HG02884 (cell line): ENCODE data around the gene SHC2.

Experiments used
- ATAC-seq: cut with Tn5 transposase; IDR thresholded peaks from one replicate; pipeline ENCODE4 v1.9.1; 2021; ENCODE audit warnings: mild to moderate bottlenecking, moderate library complexity; ENCODE audit not compliant: unreplicated experiment

Gene SHC2

DNA sequence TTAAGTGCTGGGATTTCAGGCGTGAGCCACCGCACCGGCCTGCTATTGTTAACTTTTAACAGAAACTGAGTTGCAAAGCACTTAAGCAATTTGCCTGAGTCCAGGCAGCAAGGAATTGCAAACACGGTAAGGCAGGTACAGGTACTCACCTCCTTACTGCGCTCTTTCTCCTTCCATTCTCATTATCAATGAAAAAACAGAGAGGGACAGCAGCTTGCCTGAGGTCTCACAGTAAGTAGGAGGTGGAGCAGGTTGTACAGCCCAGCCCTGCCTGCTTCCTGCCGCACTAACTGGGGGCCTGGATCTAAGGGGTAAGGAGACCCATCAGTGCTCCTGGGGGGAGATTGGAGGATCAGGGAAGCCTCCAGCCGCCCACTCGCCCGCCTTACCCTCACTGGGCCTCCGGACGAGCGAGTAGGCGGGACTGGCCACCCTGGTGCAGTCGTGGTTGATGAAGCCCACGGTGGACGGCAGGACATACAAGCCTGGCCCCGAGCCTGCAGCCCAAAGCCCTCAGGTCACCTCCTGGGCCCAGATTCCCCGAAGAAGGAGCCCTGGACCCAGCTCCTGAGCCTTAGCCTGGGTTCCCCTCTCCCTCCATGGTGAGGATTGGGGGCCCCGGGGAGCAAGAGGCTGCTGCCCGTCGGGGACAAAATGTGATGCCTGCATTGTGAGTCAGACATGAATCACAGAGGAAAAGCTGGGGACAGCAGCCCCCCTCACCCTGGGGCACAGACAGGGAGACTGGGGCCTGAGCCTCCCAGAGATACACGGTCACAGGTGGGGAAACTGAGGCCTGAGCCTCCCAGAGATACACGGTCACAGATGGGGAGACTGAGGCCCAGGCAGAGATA, 11.4 kb upstream of the SHC2 start:
- ATAC-seq, result no peak

DNA sequence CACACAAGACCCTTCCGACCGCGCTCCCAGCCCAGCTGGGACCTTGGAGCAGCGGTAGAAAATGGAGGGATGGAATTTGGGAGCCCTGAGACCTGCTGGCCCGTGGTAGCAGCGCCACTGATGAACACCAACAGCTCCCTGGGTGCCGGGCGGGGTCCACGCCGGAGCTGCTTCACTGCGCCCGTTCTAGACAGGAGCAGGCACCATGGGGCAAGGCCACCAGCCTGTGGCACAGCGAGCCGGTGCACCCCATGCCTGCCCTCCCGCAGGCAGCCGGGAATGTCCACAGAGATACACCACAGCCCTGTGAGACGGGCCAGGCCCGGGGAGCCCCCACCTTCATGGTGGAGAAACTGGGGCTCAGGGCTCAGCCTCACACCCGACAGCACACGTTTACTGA, 9.9 kb upstream of the SHC2 start:
- ATAC-seq, result no peak

DNA sequence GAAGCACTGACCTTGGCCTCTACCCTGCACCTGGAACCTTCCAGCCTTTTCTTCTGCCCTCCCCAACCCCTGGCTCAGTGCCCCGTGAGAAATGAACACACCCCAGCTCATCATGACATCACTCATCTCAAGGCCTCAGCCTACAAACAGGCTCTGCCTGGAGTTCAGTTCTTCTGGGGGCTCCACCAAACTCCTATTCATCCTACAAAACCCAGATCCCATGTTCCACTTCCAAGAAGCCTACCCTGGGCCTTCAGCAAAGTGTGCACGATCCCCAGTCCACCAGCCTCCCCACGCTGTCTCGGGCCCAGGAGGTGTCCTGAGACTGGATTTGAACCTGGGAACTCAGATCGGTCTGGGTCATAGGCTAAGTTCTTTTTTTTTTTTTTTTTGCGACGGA, 9.0 kb upstream of the SHC2 start:
- no peak for ATAC-seq

DNA sequence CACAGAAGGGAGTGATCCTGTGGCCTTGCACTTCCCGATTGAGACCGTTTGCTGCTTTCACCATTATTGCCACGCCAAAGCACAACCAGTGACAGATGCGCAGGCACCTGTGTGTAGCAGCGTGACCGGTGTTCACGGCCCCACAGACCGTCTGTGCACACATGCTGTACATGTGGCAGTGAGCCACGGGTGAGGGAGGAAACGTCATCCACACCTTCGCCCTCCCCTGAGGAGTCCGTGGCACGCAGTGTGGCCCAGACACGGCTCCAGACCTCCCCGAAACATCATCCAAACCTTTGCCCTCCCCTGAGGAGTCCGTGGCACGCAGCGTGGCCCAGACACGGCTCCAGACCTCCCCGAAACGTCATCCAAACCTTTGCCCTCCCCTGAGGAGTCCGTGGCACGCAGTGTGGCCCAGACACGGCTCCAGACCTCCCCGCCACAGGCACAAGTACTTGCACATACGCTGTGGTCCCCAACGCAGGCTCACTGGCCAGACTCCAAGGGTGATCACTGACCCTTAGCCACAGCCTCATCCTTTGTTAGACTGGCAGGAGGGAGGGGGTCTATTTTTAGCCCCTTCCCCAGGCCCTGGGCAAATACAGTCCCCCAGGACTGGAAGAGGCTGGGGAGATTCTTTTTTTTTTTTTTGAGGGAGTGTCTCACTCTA, 7.9 kb upstream of the SHC2 start:
- ATAC-seq, result no peak

DNA sequence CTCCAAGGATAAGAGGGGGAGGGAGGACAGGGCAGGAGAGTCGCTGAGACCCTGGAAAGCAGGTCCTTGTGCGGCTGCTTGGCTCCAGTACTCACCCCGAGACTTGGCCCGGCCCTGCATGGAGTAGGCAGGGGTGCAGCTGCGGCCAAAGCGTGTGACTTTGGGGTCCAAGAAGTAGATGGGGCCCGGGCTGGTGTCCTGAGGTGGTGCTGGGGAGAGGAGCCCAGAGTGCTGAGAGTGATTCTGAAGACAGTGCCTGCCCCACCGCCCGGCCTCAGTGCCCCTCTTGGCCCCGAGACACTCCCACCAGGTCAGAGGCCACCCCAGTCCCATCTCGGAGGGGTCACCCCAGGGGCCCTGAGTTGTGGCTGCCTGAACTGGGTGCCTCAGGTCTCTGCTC, 6.7 kb upstream of the SHC2 start:
- no peak for ATAC-seq

DNA sequence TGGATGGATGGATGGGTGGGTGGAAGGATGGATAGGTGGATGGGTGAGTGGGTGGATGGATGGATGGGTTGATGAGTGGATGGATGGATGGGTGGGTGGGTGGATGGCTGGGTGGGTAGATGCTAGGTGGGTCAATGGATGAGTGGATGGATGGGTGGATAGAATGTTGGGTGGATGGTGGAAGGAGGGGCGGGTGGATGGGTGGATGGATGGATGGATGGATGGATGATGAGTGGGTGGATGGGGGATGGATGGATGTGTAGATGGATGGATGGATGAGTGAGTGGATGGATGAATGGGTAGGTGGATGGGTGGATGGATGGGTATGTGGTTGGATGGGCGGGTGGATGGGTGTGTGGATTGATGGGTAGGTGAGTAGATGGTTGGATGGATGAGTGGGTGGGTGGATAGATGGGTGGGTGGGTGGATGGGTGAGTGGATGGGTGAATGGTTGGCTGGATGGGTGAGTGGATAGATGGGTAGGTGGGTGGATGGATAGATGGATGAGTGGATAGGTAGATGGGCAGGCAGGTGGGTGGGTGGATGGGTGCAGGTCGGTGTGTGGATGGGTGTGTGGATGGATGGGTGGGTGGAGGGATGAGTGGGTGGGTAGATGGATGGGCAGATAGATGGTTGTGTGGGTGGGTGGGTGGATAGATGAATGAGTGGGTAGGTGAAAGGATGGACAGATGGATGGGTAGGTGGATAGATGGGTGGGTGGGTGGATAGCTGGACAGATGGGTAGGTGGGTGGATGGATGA, 4.4 kb upstream of the SHC2 start:
- no peak for ATAC-seq

DNA sequence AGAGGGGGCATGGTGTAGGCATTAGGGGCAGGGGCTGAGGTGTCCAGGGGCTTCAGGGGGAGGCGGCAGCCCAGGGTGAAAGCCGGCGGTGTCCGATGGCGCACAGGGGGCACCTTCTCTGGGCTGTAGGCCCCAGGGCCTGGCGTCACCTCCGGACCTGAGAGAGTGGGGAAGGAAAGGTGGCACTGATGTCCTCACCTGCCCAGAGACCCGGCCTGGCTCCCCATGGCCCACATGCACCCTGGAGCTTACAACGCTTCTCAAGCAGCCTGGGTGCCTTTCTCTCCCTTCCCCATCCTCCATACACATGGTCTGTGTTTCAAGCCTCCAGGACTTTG, 3.3 kb upstream of the SHC2 start:
- ATAC-seq, result no peak

DNA sequence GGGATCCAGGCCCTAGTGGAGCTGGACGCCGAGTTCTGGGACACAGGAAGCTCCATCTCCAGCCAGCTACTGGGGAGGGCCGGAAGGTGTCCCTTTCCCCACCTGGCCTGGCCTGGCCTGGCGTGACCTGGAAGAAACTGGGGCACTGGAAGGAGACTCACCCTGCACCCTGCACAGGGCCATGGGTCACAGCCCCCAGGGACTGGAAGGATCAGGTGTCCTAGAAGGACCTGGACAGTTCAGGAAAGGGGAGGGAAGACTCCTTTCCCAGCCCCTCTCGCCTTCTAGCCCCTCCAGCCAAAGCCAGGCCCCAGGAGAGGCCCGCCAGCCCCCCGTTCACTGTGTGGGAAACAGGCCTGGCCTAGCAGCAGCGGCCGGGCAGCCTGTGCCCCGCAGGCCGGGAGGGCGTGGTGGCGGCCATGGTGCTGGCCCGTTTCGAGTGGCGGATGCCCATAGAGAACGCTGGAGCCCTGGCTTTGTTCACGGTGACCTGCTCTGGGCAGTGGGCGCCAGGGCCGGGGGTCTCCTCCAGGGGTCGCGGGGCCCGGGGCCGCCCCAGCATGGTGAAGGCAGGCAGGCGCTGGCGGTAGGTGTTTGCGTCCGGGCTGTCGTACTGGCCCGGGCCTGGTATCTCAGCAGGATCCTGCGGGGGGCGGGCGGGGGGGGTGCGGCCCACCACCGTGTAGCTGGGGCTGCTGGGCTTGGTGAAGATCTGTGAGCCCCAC, 2.8 kb upstream of the SHC2 start:
- no peak for ATAC-seq

DNA sequence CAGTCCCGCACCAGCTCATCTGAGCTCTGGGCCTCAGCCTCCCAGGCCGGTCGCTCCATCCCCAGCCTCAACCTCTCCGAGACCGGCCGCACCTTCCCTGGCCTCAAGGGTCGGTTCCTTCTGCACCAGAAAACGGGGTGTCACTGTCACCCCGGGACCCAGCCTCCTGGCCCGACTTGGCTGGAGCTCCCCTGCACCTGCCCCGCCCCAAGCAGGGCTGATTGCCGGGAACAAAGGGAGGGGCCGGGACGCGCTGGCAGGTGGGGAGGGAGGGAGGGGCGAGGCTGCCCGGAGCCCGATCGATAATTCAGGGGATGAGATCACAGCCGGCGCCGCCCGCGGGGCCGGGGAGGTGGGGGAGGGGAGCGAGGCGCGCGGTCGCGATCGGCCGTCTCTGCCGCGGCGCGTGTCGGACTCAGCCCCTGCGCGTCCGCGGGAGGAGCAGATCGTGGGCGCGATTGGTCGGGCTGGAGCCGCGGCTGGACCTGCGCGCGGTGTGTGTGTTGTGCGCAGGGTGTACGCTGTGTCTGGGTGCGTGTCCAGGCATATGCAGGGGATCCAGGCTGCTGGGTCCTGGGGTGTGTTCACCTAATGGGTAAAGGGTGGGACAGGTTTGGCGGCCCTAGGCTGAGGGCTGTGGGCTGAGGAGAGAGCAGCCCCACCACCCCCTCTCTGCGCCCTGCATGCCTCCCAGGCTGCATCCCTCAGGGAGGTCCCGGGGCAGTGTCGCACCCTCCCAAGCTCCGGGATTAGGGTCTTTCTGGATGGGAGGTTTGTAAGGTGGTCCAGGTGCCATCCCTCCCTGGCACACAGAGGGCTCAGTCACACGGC, 1.1 kb upstream of the SHC2 start:
- no peak for ATAC-seq

DNA sequence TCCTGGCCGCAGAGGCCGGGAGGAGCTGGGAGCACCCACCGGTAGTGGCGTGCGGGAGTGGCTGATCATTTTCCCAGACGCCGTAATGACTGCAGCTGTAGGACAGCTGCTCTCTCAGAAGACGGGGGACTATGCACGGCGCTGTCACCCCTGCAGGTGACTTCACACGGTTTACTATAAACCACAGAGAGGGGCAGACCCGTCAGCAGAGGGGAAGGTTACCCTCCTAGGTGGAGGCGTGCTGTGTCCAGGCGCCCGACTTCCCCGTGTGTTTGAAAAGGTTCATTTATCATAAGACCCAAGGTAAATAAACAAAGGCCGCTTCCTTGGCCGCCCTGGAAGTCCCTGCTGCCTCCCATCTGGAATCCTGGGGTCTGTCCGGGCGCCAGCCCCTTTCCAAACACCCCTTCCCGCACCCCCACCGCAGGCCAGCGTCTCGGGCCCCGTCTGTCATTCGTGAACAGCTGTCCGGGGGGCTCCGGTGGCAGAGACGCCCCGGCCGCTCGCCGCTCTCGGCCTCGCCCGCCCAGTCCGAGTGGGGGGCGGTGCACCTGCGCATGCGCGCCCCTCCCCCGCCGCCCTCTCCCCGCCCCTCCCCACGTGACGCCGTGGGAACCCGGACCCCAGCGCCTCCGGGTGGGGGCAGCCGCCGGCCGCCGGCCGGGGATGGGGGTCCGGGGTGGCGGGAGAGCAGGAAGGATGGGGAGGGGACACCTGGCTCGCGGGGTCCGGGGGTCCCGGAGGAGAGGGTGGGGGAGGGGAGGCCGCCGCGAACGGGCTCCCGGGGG, 915 bp downstream of the SHC2 start:
- no peak for ATAC-seq

DNA sequence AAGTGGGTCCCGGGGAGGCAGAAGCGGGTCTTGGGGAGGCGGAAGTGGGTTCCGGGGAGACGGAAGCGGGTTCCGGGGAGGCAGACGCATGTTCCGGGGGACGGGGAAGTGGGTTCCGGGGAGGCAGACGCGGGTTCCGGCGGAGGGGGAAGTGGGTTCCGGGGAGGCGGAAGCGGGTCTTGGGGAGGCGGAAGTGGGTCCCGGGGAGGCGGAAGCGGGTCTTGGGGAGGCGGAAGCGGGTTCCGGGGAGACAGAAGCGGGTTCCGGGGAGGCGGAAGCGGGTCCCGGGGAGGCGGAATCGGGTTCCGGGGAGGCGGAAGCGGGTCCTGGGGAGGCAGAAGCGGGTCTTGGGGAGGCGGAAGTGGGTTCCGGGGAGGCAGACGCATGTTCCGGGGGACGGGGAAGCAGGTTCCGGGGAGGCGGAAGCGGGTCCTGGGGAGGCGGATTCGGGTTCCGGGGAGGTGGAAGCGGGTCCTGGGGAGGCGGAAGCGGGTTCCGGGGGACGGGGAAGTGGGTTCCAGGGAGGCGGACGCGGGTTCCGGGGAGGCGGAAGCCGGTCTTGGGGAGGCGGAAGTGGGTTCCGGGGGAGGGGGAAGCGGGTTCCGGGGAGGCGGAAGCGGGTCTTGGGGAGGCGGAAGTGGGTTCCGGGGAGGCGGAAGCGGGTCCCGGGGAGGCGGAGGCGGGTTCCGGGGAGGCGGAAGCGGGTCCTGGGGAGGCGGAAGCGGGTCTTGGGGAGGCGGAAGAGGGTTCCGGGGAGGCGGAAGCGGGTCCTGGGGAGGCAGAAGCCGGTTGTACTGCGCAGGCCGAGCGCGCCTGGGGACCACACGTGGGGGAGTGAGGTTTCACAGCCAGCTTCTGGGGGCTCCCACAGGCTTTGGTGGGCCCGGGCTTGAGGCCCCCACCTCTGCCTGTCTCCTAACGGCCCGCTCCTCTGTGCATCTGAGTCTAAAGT, 2.5 kb downstream of the SHC2 start:
- ATAC-seq, result no peak

DNA sequence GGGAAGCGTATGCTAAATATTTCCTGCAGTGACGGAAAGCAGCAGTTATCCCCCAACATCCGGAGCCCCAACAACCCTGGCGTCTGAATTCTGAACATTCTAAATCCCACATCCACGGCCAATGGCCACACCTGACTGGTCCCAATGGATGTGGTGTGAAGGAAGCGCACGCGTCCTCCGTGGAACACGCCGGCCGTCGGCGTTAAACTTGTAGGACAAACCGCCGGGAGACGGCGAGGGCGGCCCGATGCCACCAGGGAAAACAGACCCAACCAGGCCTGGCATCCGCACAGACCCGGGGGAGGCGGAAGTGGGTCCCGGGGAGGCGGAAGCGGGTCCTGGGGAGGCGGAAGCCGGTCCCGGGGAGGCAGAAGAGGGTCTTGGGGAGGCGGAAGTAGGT, 3.2 kb downstream of the SHC2 start:
- no peak for ATAC-seq

DNA sequence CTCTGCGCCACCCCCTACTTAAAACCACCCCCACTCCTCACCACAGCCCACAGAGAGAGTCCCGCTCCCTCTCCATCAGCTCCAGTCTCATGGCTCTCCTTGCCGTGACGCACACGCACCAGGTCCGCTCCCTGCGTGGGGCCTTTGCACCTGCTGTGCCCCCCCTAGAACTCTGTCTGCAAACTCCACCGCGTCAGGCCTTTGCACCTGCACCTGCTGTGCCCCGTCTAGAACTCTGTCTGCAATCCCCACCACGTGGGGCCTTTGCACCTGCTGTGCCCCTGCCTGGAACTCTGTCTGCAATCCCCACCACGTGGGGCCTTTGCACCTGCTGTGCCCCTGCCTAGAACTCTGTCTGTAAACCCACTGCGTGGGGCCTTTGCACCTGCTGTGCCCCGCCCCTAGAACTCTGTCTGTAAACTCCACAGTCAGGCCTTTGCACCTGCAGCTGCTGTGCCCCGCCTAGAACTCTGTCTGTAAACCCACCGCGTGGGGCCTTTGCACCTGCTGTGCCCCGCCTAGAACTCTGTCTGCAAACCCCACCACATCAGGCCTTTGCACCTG, 4.2 kb downstream of the SHC2 start:
- ATAC-seq, result no peak

DNA sequence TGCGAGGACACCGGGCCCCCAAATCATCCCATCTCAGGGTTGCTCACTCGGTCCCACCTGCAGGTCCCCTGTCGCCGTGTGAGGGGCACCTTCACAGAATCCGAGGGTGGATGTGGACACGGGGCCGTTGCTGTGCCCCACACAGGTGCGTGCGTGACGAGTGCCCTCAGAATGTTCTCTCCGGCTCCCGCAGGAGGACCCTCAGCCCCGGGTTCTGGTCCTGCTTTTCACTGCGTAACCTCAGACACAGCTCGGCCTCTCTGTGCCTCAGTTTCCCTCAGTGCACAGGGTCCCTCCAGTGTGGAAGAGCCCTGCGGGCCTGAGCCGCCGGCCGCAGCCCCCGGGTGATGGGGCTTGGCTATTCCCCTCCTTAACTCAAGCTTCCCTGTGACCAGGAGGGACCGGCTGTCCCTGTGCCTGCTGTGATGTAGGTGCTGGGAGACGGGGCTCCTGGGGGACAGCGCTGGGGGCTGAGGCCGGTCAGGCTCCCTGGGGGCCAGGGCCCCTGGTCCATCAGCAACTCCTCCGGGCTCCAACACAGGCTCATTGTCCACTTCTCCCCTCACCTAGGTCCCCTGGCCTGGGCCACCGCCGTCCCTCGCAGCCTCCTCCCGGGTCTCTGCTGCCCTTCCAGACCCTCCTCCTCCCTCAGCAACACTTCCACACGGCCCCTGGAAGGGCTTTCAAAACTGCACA, 4.8 kb downstream of the SHC2 start:
- no peak for ATAC-seq

DNA sequence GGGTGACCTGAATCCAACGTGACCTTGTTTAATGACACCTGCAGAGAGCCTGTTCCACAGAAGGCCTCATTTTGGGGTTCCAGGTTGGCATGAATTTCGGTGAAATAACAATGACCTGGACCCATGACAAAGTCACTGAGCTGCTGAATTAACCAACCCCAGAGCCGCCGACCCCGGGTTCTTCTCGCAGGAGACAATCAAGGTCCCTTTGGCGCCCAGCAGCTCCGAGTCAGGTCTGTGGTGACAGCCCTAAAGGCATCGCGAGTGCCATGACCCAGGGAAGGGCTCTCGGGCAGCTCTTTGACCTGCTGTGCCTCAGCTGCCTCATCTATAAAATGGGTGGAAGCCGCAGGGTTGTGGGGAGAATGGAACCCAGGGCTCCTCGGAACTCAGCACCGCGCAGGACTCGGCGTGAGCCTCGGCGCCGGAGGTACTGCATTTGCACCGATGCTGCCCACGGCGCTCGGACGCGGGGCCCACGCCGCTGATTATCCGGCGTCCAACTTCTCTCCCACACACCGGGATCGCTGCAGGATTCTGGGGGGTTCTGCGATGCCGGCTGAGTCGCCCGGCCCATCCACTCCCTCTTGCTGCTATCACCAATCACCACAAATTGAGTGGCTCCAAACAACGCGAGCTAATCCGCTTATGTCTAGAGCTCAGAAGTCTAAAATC, 5.7 kb downstream of the SHC2 start:
- no peak for ATAC-seq

DNA sequence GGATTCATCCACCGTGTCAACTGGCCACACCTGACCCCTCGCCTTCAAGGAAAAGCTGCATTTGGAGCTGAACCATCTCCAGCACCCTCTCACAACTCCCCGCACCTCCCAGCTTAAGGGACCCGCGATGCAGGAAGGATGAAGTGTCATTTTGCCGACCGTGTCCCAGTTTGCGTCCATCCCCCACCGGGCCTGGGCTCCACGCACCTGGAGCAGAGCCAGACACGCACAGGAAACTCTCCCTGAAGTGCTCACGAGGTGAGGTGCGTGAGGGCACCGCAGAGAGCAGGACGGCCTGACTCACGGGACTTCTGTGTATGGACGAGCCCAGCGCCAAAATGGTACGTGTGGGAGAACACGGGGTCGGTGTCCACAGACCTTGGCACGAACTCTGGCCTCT, 7.2 kb downstream of the SHC2 start:
- no peak for ATAC-seq

DNA sequence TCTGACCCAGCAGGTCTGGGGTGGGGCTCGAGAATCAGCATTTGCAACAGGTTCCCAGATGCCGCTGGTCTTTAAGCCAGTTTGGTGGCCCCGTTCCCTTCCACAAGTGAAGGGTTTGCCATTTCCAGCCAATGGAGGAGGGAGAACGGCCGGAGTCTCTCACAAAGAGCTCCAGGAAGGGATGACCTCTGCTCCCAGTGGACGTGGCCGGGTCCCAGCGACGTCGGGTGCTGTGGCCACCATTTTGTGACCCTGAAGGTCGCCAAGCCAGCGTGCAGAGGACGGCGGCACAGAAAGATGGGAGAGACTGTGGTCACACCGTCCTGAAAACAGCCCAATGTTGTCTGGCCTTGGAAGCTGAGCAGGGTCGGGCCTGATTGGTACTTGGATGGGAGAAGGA, 8.0 kb downstream of the SHC2 start:
- no peak for ATAC-seq
